Endothelial cell of umbilical vein (primary cell): ENCODE measurements around the gene PRL. TPM values are rescaled to one million over a fixed set of nuclear protein-coding genes. Genes with fewer than 3 reads are reported as not detected.

Source experiments
- BruUV-seq: library from RNA; stranded (reverse); fragments of 400-500 nt; replicated peaks from 2 replicates; lab custom pipeline; 2021; lab: Mats Ljungman, UMichigan
- CTCF ChIA-PET: fragments of 300-600, 350-600 bp; sonication (Branson Sonifier 250); formaldehyde crosslinking; loops from one replicate; lab custom pipeline; 2021; ENCODE audit warnings: antibody characterized with exemption, inconsistent platforms; lab: Charles Lee
- POLR2A ChIA-PET: fragments of 300-600, 350-600 bp; sonication (Branson Sonifier 250); formaldehyde crosslinking; loops from one replicate; lab custom pipeline; 2021; ENCODE audit warnings: antibody characterized with exemption, inconsistent platforms; lab: Charles Lee
- DNase-seq: peaks from one replicate; pipeline ENCODE4 v3.0.0-alpha.2; 2011; ENCODE audit warnings: low read depth, low spot score
- FAIRE-seq: peaks from 2 replicates; lab custom pipeline; 2011; peaks lifted over from hg19 to GRCh38; lab: Jason Lieb, UNC
- H2AFZ ChIP-seq: 2 replicates; pipeline ENCODE4 v1.6.0; 2012; ENCODE audit warnings: low read depth, low read length, control low read depth, inconsistent platforms
- H3K27ac ChIP-seq: 2 replicates; pipeline ENCODE4 v1.5.1; 2011; ENCODE audit warnings: low read depth, mild to moderate bottlenecking, control low read depth, low read length, moderate library complexity; ENCODE audit not compliant: insufficient read depth
- H3K27me3 ChIP-seq, 2 experiments: 2 replicates each; pipeline versions ENCODE4 v1.6.0 to v1.6.1; 2011; ENCODE audit warnings: low read length in 2 of 2, mixed read lengths in 1 of 2; ENCODE audit not compliant: control insufficient read depth in 2 of 2, insufficient read depth in 2 of 2
- H3K36me3 ChIP-seq, 2 experiments: 2 replicates in 1 of 2; 3 replicates in 1 of 2; pipeline ENCODE4 v1.5.1; 2011; ENCODE audit warnings: low read length in 2 of 2, mild to moderate bottlenecking in 1 of 2, moderate library complexity in 1 of 2; ENCODE audit not compliant: control insufficient read depth in 2 of 2, insufficient read depth in 2 of 2; ENCODE audit errors: extremely low read depth in 1 of 2
- H3K4me1 ChIP-seq: 3 replicates; pipeline ENCODE4 v1.5.1; 2011; ENCODE audit warnings: mild to moderate bottlenecking, low read length; ENCODE audit not compliant: control insufficient read depth, insufficient read depth; ENCODE audit errors: extremely low read depth
- H3K4me2 ChIP-seq: 2 replicates; pipeline ENCODE4 v1.6.1; 2011; ENCODE audit warnings: low read length, control low read depth, mixed read lengths; ENCODE audit not compliant: insufficient read depth
- H3K4me3 ChIP-seq, 3 experiments: fragments of 200-600 bp in 1 of 3; sonication (generic), shearing (Covaris generic) in 1 of 3; replicated peaks in 1 of 3; 2 replicates each; pipeline ENCODE4 v1.5.1; 2011 to 2016; ENCODE audit warnings: control low read depth in 3 of 3, low read length in 3 of 3, mild to moderate bottlenecking in 2 of 3, inconsistent platforms in 1 of 3, low read depth in 1 of 3, moderate library complexity in 1 of 3; ENCODE audit not compliant: insufficient read depth in 1 of 3
- H3K79me2 ChIP-seq: 2 replicates; pipeline ENCODE4 v1.6.0; 2012; ENCODE audit warnings: low read length, inconsistent platforms; ENCODE audit not compliant: control insufficient read depth, insufficient read depth
- H3K9ac ChIP-seq: replicated peaks from 2 replicates; pipeline ENCODE3; 2011; ENCODE audit warnings: low read length, control low read depth; ENCODE audit not compliant: insufficient read depth; ENCODE audit errors: extremely low read depth
- H3K9me1 ChIP-seq: replicated peaks from 3 replicates; pipeline ENCODE4 v1.6.0; 2011; ENCODE audit warnings: mild to moderate bottlenecking, low read length; ENCODE audit not compliant: control insufficient read depth, insufficient read depth; ENCODE audit errors: extremely low read depth
- H3K9me3 ChIP-seq: replicated peaks from 2 replicates; pipeline ENCODE4 v1.5.1; 2012; ENCODE audit warnings: low read length, inconsistent platforms; ENCODE audit not compliant: control insufficient read depth, insufficient read depth
- H4K20me1 ChIP-seq: replicated peaks from 2 replicates; pipeline ENCODE3; 2011; ENCODE audit warnings: mild to moderate bottlenecking, low read length; ENCODE audit not compliant: control insufficient read depth, insufficient read depth; ENCODE audit errors: extremely low read depth
- FOS ChIP-seq: IDR thresholded peaks from 2 replicates; pipeline ENCODE4 v1.6.1; 2011; ENCODE audit warnings: mild to moderate bottlenecking, low read length, moderate library complexity, borderline replicate concordance; ENCODE audit not compliant: insufficient read depth
- GATA2 ChIP-seq: IDR thresholded peaks from 2 replicates; pipeline ENCODE4 v1.7.0; 2011; ENCODE audit warnings: low read depth, mild to moderate bottlenecking, moderate library complexity, mixed read lengths, low read length; ENCODE audit not compliant: insufficient read length, insufficient read depth
- MYC ChIP-seq: IDR thresholded peaks from one replicate; pipeline ENCODE4 v1.6.1; 2011; ENCODE audit warnings: mild to moderate bottlenecking, low read depth, low read length
- POLR2A ChIP-seq: IDR thresholded peaks from 2 replicates; pipeline ENCODE4 v1.6.1; 2012; ENCODE audit warnings: low read depth, mild to moderate bottlenecking, control low read depth, low read length
- POLR2AphosphoS5 ChIP-seq: IDR thresholded peaks from 2 replicates; pipeline ENCODE4 v1.6.1; 2012; ENCODE audit warnings: low read depth, mild to moderate bottlenecking, control low read depth, low read length, moderate library complexity; ENCODE audit not compliant: insufficient read depth
- dilution Hi-C: fragments of 300-500 bp; cut with MboI; formaldehyde crosslinking; loops from one replicate; pipeline ENCODE4 v1.15.0; 2019; ENCODE audit warnings: low sequenced_read_pairs; ENCODE audit not compliant: extremely low pct_ligation_motif_present
- intact Hi-C: fragments of 100-400 bp; cut with micrococcal nuclease; formaldehyde crosslinking; loops from one replicate; pipeline ENCODE4 v1.10.0; 2022
- polyA plus RNA-seq, 4 experiments: library from polyadenylated mRNA; depleted of rRNA in 3 of 4; stranded (reverse) in 3 of 4; unstranded in 1 of 4; fragments of >200 nt; gene quantifications; 2 replicates each; pipeline versions ENCODE4 v1.2.1 to v1.2.3, GENCODE V29; 2011 to 2012; ENCODE audit warnings: missing spikeins in 1 of 4
- total RNA-seq: library from RNA; stranded (reverse); gene quantifications from 2 replicates; pipeline ENCODE4 v1.2.3, GENCODE V29; 2021
- TF ChIP-seq, protein P1 (sequence below): IDR thresholded peaks from 2 replicates; pipeline ENCODE4 v1.6.1; 2011; ENCODE audit not compliant: insufficient read depth, insufficient read length

PRL gene
- total and polyA plus RNA-seq, 2 donors (not counting 3 experiments of a cell fraction or from before 2014, with no cell fraction given), result not detected

DNA sequence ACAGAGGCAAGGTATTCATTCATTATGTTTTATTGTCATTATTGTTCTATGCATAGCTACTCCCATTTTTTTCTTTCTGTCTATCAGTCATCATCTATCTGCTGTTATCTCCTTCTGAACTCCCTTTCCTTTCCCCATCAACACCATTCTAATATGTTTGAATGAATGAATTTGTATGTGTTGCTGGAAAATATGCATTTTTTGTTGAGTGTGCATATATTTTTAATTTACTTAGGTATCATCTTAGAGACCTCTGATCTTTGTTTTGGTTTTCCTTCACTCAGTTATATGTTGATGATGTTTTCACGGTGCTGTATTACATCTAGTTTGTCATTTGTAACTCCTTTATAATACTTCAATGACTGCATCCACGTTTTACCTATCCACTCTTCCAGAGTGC is 12.1 kb upstream of the PRL start:
- ChIA-PET CTCF (no interaction called here), POLR2A (no interaction called here)
- BruUV-seq, result no TSS peak
- H2AFZ ChIP-seq, result no peak overlapping the region
- no peak overlapping the region for H3K4me3 ChIP-seq
- intact Hi-C loops (no loop called here), dilution Hi-C loops (no loop called here)
- no peaks in the 10 kb centered on the region for H3K9me3 ChIP-seq
- H4K20me1 ChIP-seq, result no peaks in the 10 kb centered on the region
- no peak overlapping the region for H3K27ac ChIP-seq
- TF ChIP-seq POLR2AphosphoS5 (no peak), GATA2 (no peak)
- TF ChIP-seq, protein P1, sequence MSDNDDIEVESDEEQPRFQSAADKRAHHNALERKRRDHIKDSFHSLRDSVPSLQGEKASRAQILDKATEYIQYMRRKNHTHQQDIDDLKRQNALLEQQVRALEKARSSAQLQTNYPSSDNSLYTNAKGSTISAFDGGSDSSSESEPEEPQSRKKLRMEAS, result no peak
- H3K36me3 ChIP-seq, result no peaks in the 10 kb centered on the region
- H3K4me1 ChIP-seq, result no peaks in the 10 kb centered on the region
- H3K79me2 ChIP-seq, result no peaks in the 10 kb centered on the region
- no peaks in the 10 kb centered on the region for H3K27me3 ChIP-seq
- FAIRE-seq, result no peak
- H3K9ac ChIP-seq, result no peak overlapping the region
- no peaks in the 10 kb centered on the region for H3K9me1 ChIP-seq
- no peak overlapping the region for H3K4me2 ChIP-seq
- no peak for DNase-seq

DNA sequence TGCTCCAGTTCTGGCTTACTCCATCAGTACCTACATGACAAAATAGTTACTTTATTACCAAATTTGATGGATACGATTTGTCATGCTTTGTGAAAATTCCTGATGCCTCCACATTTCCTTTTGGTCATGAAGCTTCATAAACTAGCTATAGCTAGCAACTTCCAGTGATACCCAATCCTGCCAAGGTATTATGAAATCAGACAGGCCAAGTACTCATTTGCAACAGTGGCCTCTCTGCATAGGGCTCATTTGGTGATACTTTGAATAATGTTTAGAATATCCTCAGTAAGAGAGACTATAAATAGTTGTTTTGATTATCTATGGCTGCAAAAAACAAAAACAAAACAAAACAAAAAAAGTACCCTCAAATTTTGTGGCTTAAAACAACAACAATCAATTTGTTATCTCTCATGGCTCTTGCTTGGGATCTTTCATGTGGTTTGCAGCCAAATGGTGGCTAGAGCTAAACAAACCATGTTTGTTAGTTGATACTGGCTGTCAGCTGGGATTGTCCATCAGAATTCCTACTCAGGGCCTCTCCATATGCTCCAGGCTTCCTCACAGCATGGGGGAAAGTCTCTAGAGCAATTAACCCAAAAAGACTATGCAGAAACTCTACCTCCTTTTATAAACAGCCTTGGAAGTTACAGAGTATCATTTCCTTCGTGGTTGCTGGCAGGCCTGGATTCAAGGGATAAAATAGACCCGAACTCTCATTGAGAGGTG is 10.1 kb upstream of the PRL start:
- FAIRE-seq, result no peak
- Histone ChIP-seq H3K27me3 (no peaks in the 10 kb centered on the region), H3K4me3 (no peak overlapping the region), H3K4me2 (no peak overlapping the region), H3K9me1 (no peaks in the 10 kb centered on the region), H3K9me3 (no peaks in the 10 kb centered on the region), H3K27ac (no peak overlapping the region), H3K4me1 (no peaks in the 10 kb centered on the region), H3K79me2 (no peaks in the 10 kb centered on the region), H3K36me3 (no peaks in the 10 kb centered on the region), H2AFZ (no peak overlapping the region), H4K20me1 (no peaks in the 10 kb centered on the region), H3K9ac (no peak overlapping the region)
- no TSS peak for BruUV-seq
- no peak for DNase-seq
- dilution Hi-C loops (no loop called here), intact Hi-C loops (no loop called here)
- ChIA-PET POLR2A (no interaction called here), CTCF (interaction anchor here (1.6 kb wide), 1 partner anchor 31 kb away, joined by 3 read pairs; no protein-coding TSS in a partner anchor)
- TF ChIP-seq POLR2A, result no peak
- no peak for TF ChIP-seq GATA2
- no peak for TF ChIP-seq FOS
- TF ChIP-seq MYC, result no peak
